Body of pancreas (tissue), 4 donors: ENCODE data around the gene MTA1.

Experiments used
- POLR2A ChIP-seq, 3 donors: fragments of 450-650 bp; IDR thresholded peaks; one replicate each; pipeline ENCODE4 v1.6.1; 2016; ENCODE audit warnings: antibody characterized with exemption in 3 of 3, mild to moderate bottlenecking in 2 of 3
- TF ChIP-seq, protein P1 (sequence below), 7 experiments: fragments of 450-650 bp in 4 of 7; fragments of 200-600 bp in 3 of 7; sonication (generic) in 3 of 7; IDR thresholded peaks; one replicate each; pipeline ENCODE4 v1.5.1; 2016 to 2019; ENCODE audit warnings: antibody characterized with exemption in 7 of 7

DNA sequence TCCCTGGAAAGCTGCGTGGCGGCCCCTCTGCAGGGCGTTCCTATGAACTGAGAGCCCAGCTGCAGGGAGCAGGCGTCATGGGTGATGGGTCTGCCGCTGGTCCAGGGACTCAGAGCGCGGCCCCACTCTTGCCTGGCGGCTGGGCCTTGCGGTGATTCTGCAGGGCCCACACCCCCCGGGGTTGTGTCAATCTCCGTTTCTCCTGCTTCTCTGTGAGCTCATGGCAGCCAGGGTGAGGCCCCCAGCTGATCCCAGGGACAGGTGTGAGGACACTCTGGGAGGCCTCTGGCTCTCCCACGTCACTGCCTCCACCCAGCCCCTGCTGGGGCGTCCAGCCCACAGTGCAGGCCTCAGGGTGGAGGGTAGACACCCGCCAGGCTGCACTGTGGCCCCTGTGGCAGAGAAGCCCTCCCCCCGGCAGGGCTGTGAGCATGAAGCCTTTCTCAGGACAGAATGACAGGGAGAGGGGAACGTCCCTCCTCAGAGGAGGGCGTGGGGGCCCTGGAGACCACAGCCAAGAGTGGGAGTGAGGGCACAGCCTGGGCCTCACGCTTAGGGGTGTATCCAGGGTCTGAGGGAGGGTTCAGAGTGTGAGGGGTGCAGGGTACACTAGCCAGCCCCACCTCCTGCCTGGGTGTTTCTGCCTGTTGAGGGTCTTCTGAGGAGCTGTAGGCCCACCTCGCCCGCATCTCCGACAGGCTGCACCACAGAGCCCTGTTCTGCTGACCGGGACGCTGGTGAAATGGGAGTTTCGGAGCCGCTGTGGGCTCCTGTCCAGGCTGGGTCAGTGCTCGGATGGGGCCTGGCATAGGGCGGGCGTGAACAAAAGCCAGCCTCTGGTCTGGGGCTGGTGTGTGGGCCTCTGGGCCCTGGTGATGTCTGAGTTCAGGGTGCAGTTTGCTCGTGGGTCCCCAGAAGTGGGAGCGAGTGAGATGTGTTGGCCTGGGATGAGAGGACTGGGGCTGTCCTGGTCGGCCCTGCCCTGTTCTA, 28.3 kb downstream of the MTA1 start:
- TF ChIP-seq, protein P1, sequence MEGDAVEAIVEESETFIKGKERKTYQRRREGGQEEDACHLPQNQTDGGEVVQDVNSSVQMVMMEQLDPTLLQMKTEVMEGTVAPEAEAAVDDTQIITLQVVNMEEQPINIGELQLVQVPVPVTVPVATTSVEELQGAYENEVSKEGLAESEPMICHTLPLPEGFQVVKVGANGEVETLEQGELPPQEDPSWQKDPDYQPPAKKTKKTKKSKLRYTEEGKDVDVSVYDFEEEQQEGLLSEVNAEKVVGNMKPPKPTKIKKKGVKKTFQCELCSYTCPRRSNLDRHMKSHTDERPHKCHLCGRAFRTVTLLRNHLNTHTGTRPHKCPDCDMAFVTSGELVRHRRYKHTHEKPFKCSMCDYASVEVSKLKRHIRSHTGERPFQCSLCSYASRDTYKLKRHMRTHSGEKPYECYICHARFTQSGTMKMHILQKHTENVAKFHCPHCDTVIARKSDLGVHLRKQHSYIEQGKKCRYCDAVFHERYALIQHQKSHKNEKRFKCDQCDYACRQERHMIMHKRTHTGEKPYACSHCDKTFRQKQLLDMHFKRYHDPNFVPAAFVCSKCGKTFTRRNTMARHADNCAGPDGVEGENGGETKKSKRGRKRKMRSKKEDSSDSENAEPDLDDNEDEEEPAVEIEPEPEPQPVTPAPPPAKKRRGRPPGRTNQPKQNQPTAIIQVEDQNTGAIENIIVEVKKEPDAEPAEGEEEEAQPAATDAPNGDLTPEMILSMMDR (IDR thresholded peaks at IDR 0.05) = no peak
- TF ChIP-seq POLR2A (IDR thresholded peaks at IDR 0.05) = no peak
